Activated CD8-positive, alpha-beta T cell treated with anti-CD3 and anti-CD28 coated beads, Interleukin-2, amount 10 ng/mL, durations not matched to agents 7 days and 5 days (primary cell): Measurements from ENCODE around the gene TMEM88. TPM values are rescaled to one million over a fixed set of nuclear protein-coding genes. Genes with fewer than 3 reads are reported as not detected.

ENCODE experiments used
- ATAC-seq: fragments of 150-1000 bp; cut with Tn5 transposase; one replicate; pipeline ENCODE4 v1.10.0; 2021; ENCODE audit warnings: moderate library complexity
- CTCF ChIA-PET: fragments of 350-600 bp; sonication (Branson Sonifier 250); formaldehyde crosslinking; loops from one replicate; lab custom pipeline; 2021; ENCODE audit warnings: antibody characterized with exemption; lab: Charles Lee
- POLR2A ChIA-PET: fragments of 350-600 bp; sonication (Branson Sonifier 250); formaldehyde crosslinking; loops from one replicate; lab custom pipeline; 2021; ENCODE audit warnings: antibody characterized with exemption; lab: Charles Lee
- DNase-seq: peaks from one replicate; pipeline ENCODE4 v3.0.0-alpha.2; 2020
- H3K27ac Mint-ChIP-seq: one replicate; pipeline ENCODE4 v1.8.0; 2021; ENCODE audit warnings: mild to moderate bottlenecking, mixed read lengths
- H3K27me3 Mint-ChIP-seq: one replicate; pipeline ENCODE4 v1.8.0; 2021; ENCODE audit warnings: low read depth, mixed read lengths
- H3K36me3 Mint-ChIP-seq: one replicate; pipeline ENCODE4 v1.8.0; 2021; ENCODE audit warnings: low read depth, mixed read lengths
- H3K4me1 Mint-ChIP-seq: one replicate; pipeline ENCODE4 v1.8.0; 2021; ENCODE audit warnings: low read depth, mixed read lengths
- H3K4me3 Mint-ChIP-seq: one replicate; pipeline ENCODE4 v1.8.0; 2021; ENCODE audit warnings: mild to moderate bottlenecking, mixed read lengths
- H3K9me3 Mint-ChIP-seq: one replicate; pipeline ENCODE4 v1.8.0; 2022; ENCODE audit warnings: mixed read lengths; ENCODE audit not compliant: insufficient read depth
- total RNA-seq, 2 experiments: library from RNA; stranded (reverse); gene quantifications; one replicate each; pipeline ENCODE4 v1.2.3, GENCODE V29; 2021

TMEM88 gene
- total RNA-seq, 2 experiments from 2014 or later: 0.87 to 1.2 TPM

- H3K36me3 Mint-ChIP-seq: no peaks in the 10 kb centered on the region
- H3K27ac Mint-ChIP-seq: no peak overlapping the region
- ATAC-seq (no peak), DNase-seq (no peak)
- H3K4me1 Mint-ChIP-seq: no peaks in the 10 kb centered on the region
- ChIA-PET CTCF (interaction anchor here (0.9 to 2.5 kb wide), 6 partner anchors 16 to 239 kb away, joined by 3 to 10 read pairs (median 4); no protein-coding TSS in a partner anchor), POLR2A (no interaction called here)
- peaks cover 2% of the 10 kb centered on the region for H3K27me3 Mint-ChIP-seq
- no peaks in the 10 kb centered on the region for H3K9me3 Mint-ChIP-seq
- H3K4me3 Mint-ChIP-seq: no peak overlapping the region
Observed at GRCh38 chr17:7818746-7819645, 35.9 kb upstream of the TMEM88 start.

GRCh38 chr17:7820231-7820630 is 34.6 kb upstream of the TMEM88 start:
- Mint-ChIP-seq H3K27ac (no peak overlapping the region), H3K36me3 (no peaks in the 10 kb centered on the region), H3K9me3 (no peaks in the 10 kb centered on the region), H3K4me3 (no peak overlapping the region), H3K4me1 (no peaks in the 10 kb centered on the region), H3K27me3 (peaks cover 2% of the 10 kb centered on the region)
- no peak for ATAC-seq
- no peak for DNase-seq
- ChIA-PET POLR2A (no interaction called here), CTCF (interaction anchor here (1.1 to 2.5 kb wide), 4 partner anchors 15 to 169 kb away, joined by 3 to 10 read pairs (median 6); no protein-coding TSS in a partner anchor)

GRCh38 chr17:7822126-7822525 is 32.7 kb upstream of the TMEM88 start:
- H3K27ac Mint-ChIP-seq: no peak overlapping the region
- no peaks in the 10 kb centered on the region for H3K36me3 Mint-ChIP-seq
- ChIA-PET POLR2A (no interaction called here), CTCF (interaction anchor here (0.6 to 4.5 kb wide), 6 partner anchors 9 to 220 kb away, joined by 3 to 52 read pairs (median 9); partner anchors contain the start of genes KDM6B and TP53)
- no peak overlapping the region for H3K4me3 Mint-ChIP-seq
- DNase-seq (no peak), ATAC-seq (no peak)
- no peaks in the 10 kb centered on the region for H3K4me1 Mint-ChIP-seq
- H3K9me3 Mint-ChIP-seq: no peaks in the 10 kb centered on the region
- peaks cover 5% of the 10 kb centered on the region for H3K27me3 Mint-ChIP-seq

- H3K4me3 Mint-ChIP-seq: no peak overlapping the region
- no peak overlapping the region for H3K27ac Mint-ChIP-seq
- no peaks in the 10 kb centered on the region for H3K9me3 Mint-ChIP-seq
- no peaks in the 10 kb centered on the region for H3K4me1 Mint-ChIP-seq
- peaks cover 10% of the 10 kb centered on the region for H3K27me3 Mint-ChIP-seq
- DNase-seq (no peak), ATAC-seq (no peak)
- H3K36me3 Mint-ChIP-seq: no peaks in the 10 kb centered on the region
- POLR2A ChIA-PET: no interaction called here
- CTCF ChIA-PET: interaction anchor here (0.9 to 4.5 kb wide), 8 partner anchors 11 to 218 kb away, joined by 3 to 52 read pairs (median 8); partner anchors contain the start of genes CNTROB, KDM6B and NAA38
Observed at GRCh38 chr17:7823581-7824001, 31.3 kb upstream of the TMEM88 start.

GRCh38 chr17:7824021-7824924 is 30.6 kb upstream of the TMEM88 start:
- POLR2A ChIA-PET: no interaction called here
- CTCF ChIA-PET: interaction anchor here (0.9 to 4.5 kb wide), 10 partner anchors 11 to 233 kb away, joined by 3 to 52 read pairs (median 4); partner anchors contain the start of gene KDM6B

GRCh38 chr17:7825206-7825990 is 29.5 kb upstream of the TMEM88 start:
- POLR2A ChIA-PET: interaction anchor here (0.5 to 1.2 kb wide), 2 partner anchors 10 to 141 kb away, joined by 3 to 4 read pairs; no protein-coding TSS in a partner anchor
- H3K27ac Mint-ChIP-seq: no peak overlapping the region
- ATAC-seq: no peak

More at GRCh38 chr17:7824021-7824924, 30.6 kb upstream of the TMEM88 start:
- no peak overlapping the region for H3K27ac Mint-ChIP-seq
- DNase-seq (no peak), ATAC-seq (no peak)
- H3K27me3 Mint-ChIP-seq: peaks cover 12% of the 10 kb centered on the region
- H3K36me3 Mint-ChIP-seq: no peaks in the 10 kb centered on the region
- H3K9me3 Mint-ChIP-seq: no peaks in the 10 kb centered on the region
- H3K4me1 Mint-ChIP-seq: no peaks in the 10 kb centered on the region
- H3K4me3 Mint-ChIP-seq: no peak overlapping the region

GRCh38 chr17:7830616-7831015 is 24.2 kb upstream of the TMEM88 start:
- DNase-seq (no peak), ATAC-seq (no peak)
- H3K27ac Mint-ChIP-seq: no peak overlapping the region
- peaks cover 23% of the 10 kb centered on the region for H3K27me3 Mint-ChIP-seq
- ChIA-PET POLR2A (no interaction called here), CTCF (interaction anchor here (1.0 to 2.0 kb wide), 2 partner anchors 8 to 21 kb away, joined by 4 read pairs; no protein-coding TSS in a partner anchor)
- peaks cover 15% of the 10 kb centered on the region for H3K4me1 Mint-ChIP-seq
- no peak overlapping the region for H3K4me3 Mint-ChIP-seq
- H3K36me3 Mint-ChIP-seq: no peaks in the 10 kb centered on the region
- no peaks in the 10 kb centered on the region for H3K9me3 Mint-ChIP-seq

More at GRCh38 chr17:7825206-7825990, 29.5 kb upstream of the TMEM88 start:
- no peaks in the 10 kb centered on the region for H3K36me3 Mint-ChIP-seq
- H3K4me1 Mint-ChIP-seq: no peaks in the 10 kb centered on the region
- DNase-seq: no peak
- H3K9me3 Mint-ChIP-seq: no peaks in the 10 kb centered on the region
- H3K27me3 Mint-ChIP-seq: peaks cover 18% of the 10 kb centered on the region
- no peak overlapping the region for H3K4me3 Mint-ChIP-seq
- CTCF ChIA-PET: interaction anchor here (0.9 to 4.5 kb wide), 10 partner anchors 10 to 232 kb away, joined by 3 to 52 read pairs (median 4); partner anchors contain the start of genes KDM6B and NAA38

GRCh38 chr17:7831233-7831632 is 23.6 kb upstream of the TMEM88 start:
- Mint-ChIP-seq H3K4me3 (no peak overlapping the region), H3K4me1 (peaks cover 19% of the 10 kb centered on the region), H3K36me3 (no peaks in the 10 kb centered on the region), H3K9me3 (no peaks in the 10 kb centered on the region), H3K27ac (no peak overlapping the region), H3K27me3 (peaks cover 23% of the 10 kb centered on the region)
- DNase-seq: no peak
- no peak for ATAC-seq
- CTCF ChIA-PET: interaction anchor here (1.0 to 2.0 kb wide), 2 partner anchors 9 to 20 kb away, joined by 4 read pairs; no protein-coding TSS in a partner anchor
- POLR2A ChIA-PET: no interaction called here

- POLR2A ChIA-PET: interaction anchor here (0.7 kb wide), 1 partner anchor 343 kb away, joined by 3 read pairs; no protein-coding TSS in a partner anchor
Observed at GRCh38 chr17:7832431-7832830, 22.4 kb upstream of the TMEM88 start.

GRCh38 chr17:7833011-7833794 is 21.7 kb upstream of the TMEM88 start:
- CTCF ChIA-PET: interaction anchor here (0.7 to 6.8 kb wide), 17 partner anchors 9 to 241 kb away, joined by 3 to 52 read pairs (median 4); partner anchors contain the start of genes CYB5D1, NAA38, TP53 and WRAP53
- DNase-seq (no peak), ATAC-seq (no peak)
- Mint-ChIP-seq H3K4me3 (peak overlapping the region; percentile 90), H3K4me1 (peaks cover 36% of the 10 kb centered on the region), H3K36me3 (no peaks in the 10 kb centered on the region), H3K27ac (peak overlapping the region; percentile 56), H3K27me3 (peaks cover 14% of the 10 kb centered on the region), H3K9me3 (no peaks in the 10 kb centered on the region)
- POLR2A ChIA-PET: interaction anchor here (0.6 to 3.2 kb wide), 5 partner anchors 12 to 342 kb away, joined by 3 to 20 read pairs (median 3); partner anchors contain the start of genes CYB5D1, NAA38 and TP53

More at GRCh38 chr17:7832431-7832830, 22.4 kb upstream of the TMEM88 start:
- ATAC-seq: no peak
- no peak overlapping the region for H3K27ac Mint-ChIP-seq
- no peak for DNase-seq
- no peak overlapping the region for H3K4me3 Mint-ChIP-seq
- H3K27me3 Mint-ChIP-seq: peaks cover 17% of the 10 kb centered on the region
- H3K36me3 Mint-ChIP-seq: no peaks in the 10 kb centered on the region
- no peaks in the 10 kb centered on the region for H3K9me3 Mint-ChIP-seq
- H3K4me1 Mint-ChIP-seq: peaks cover 31% of the 10 kb centered on the region
- CTCF ChIA-PET: interaction anchor here (0.6 to 6.8 kb wide), 6 partner anchors 8 to 409 kb away, joined by 3 to 52 read pairs (median 4); partner anchors contain the start of gene NAA38
